Measurements from ENCODE around the gene CST3.
A peak's percentile ranks its signal among the peaks of the same experiment; 100 is the strongest.
"Not testable (repeated sequence)": the region's sequence is repeated elsewhere in the genome, so short reads cannot be mapped to it uniquely, and the experiment has no call there.

Gene CST3

GRCh38 chr20:23639490-23639958, 1.8 kb upstream of the CST3 start:
- H3K4me1 ChIP-seq (ENCODE audit: control insufficient read depth, insufficient read depth, low read length) = peaks cover 28% of the 10 kb centered on the region
- no peaks in the 10 kb centered on the region for H3K9me3 ChIP-seq (ENCODE audit: control insufficient read depth, low read length)
- no peak overlapping the region for H3K4me3 ChIP-seq (ENCODE audit: low read length)
- peaks cover 7% of the 10 kb centered on the region for H3K36me3 ChIP-seq (ENCODE audit: control insufficient read depth, insufficient read depth, low read length)
- no peak overlapping the region for H3K9ac ChIP-seq (ENCODE audit: low read length)
- H3K27me3 ChIP-seq (ENCODE audit: control insufficient read depth, insufficient read depth, low read length) = no peaks in the 10 kb centered on the region

- Histone ChIP-seq H3K4me3 (ENCODE audit: low read length) (no peak overlapping the region), H3K4me1 (ENCODE audit: control insufficient read depth, insufficient read depth, low read length) (peaks cover 34% of the 10 kb centered on the region)
These were observed 554 bp upstream of the CST3 start for GRCh38 chr20:23638309-23638708.

GRCh38 chr20:23636908-23637281, 860 bp downstream of the CST3 start:
- Histone ChIP-seq H3K27me3 (ENCODE audit: control insufficient read depth, insufficient read depth, low read length) (no peaks in the 10 kb centered on the region), H3K4me1 (ENCODE audit: control insufficient read depth, insufficient read depth, low read length) (peaks cover 34% of the 10 kb centered on the region)

More at GRCh38 chr20:23638309-23638708, 554 bp upstream of the CST3 start:
- Histone ChIP-seq H3K27me3 (ENCODE audit: control insufficient read depth, insufficient read depth, low read length) (no peaks in the 10 kb centered on the region), H3K9me3 (ENCODE audit: control insufficient read depth, low read length) (no peaks in the 10 kb centered on the region), H3K9ac (ENCODE audit: low read length) (no peak overlapping the region), H3K36me3 (ENCODE audit: control insufficient read depth, insufficient read depth, low read length) (peaks cover 14% of the 10 kb centered on the region)

GRCh38 chr20:23636182-23636907, 1.4 kb downstream of the CST3 start:
- no peaks in the 10 kb centered on the region for H3K27me3 ChIP-seq (ENCODE audit: control insufficient read depth, insufficient read depth, low read length)
- peak overlapping the region; percentile 45 for H3K4me3 ChIP-seq (ENCODE audit: low read length)
- peak overlapping the region; percentile 90 for H3K9ac ChIP-seq (ENCODE audit: low read length)
- peaks cover 34% of the 10 kb centered on the region for H3K4me1 ChIP-seq (ENCODE audit: control insufficient read depth, insufficient read depth, low read length)
- peaks cover 17% of the 10 kb centered on the region for H3K36me3 ChIP-seq (ENCODE audit: control insufficient read depth, insufficient read depth, low read length)
- H3K9me3 ChIP-seq (ENCODE audit: control insufficient read depth, low read length) = no peaks in the 10 kb centered on the region

More at GRCh38 chr20:23636908-23637281, 860 bp downstream of the CST3 start:
- H3K36me3 ChIP-seq (ENCODE audit: control insufficient read depth, insufficient read depth, low read length) = peaks cover 17% of the 10 kb centered on the region
- peak overlapping the region; percentile 45 for H3K4me3 ChIP-seq (ENCODE audit: low read length)
- no peaks in the 10 kb centered on the region for H3K9me3 ChIP-seq (ENCODE audit: control insufficient read depth, low read length)
- H3K9ac ChIP-seq (ENCODE audit: low read length) = peak overlapping the region; percentile 90

GRCh38 chr20:23635768-23636090, 2.0 kb downstream of the CST3 start:
- H3K9ac ChIP-seq (ENCODE audit: low read length); H3K9me3 ChIP-seq (ENCODE audit: control insufficient read depth, low read length); H3K4me3 ChIP-seq (ENCODE audit: low read length); H3K27me3 ChIP-seq (ENCODE audit: control insufficient read depth, insufficient read depth, low read length): not testable (repeated sequence)
- peaks cover 17% of the 10 kb centered on the region for H3K36me3 ChIP-seq (ENCODE audit: control insufficient read depth, insufficient read depth, low read length)
- H3K4me1 ChIP-seq (ENCODE audit: control insufficient read depth, insufficient read depth, low read length) = peaks cover 34% of the 10 kb centered on the region

GRCh38 chr20:23634985-23635767, 2.6 kb downstream of the CST3 start:
- H3K4me3 ChIP-seq (ENCODE audit: low read length) = peak overlapping the region; percentile 19
- no peaks in the 10 kb centered on the region for H3K27me3 ChIP-seq (ENCODE audit: control insufficient read depth, insufficient read depth, low read length)
- H3K9ac ChIP-seq (ENCODE audit: low read length) = no peak overlapping the region
- H3K9me3 ChIP-seq (ENCODE audit: control insufficient read depth, low read length) = no peaks in the 10 kb centered on the region
- H3K4me1 ChIP-seq (ENCODE audit: control insufficient read depth, insufficient read depth, low read length) = peaks cover 34% of the 10 kb centered on the region
- peaks cover 17% of the 10 kb centered on the region for H3K36me3 ChIP-seq (ENCODE audit: control insufficient read depth, insufficient read depth, low read length)

- peak overlapping the region; percentile 19 for H3K4me3 ChIP-seq (ENCODE audit: low read length)
- no peaks in the 10 kb centered on the region for H3K9me3 ChIP-seq (ENCODE audit: control insufficient read depth, low read length)
- no peaks in the 10 kb centered on the region for H3K27me3 ChIP-seq (ENCODE audit: control insufficient read depth, insufficient read depth, low read length)
- peaks cover 17% of the 10 kb centered on the region for H3K36me3 ChIP-seq (ENCODE audit: control insufficient read depth, insufficient read depth, low read length)
- no peak overlapping the region for H3K9ac ChIP-seq (ENCODE audit: low read length)
- peaks cover 44% of the 10 kb centered on the region for H3K4me1 ChIP-seq (ENCODE audit: control insufficient read depth, insufficient read depth, low read length)
These were observed 3.5 kb downstream of the CST3 start for GRCh38 chr20:23634044-23634801.

- peaks cover 17% of the 10 kb centered on the region for H3K36me3 ChIP-seq (ENCODE audit: control insufficient read depth, insufficient read depth, low read length)
- no peaks in the 10 kb centered on the region for H3K27me3 ChIP-seq (ENCODE audit: control insufficient read depth, insufficient read depth, low read length)
- peaks cover 44% of the 10 kb centered on the region for H3K4me1 ChIP-seq (ENCODE audit: control insufficient read depth, insufficient read depth, low read length)
- no peak overlapping the region for H3K4me3 ChIP-seq (ENCODE audit: low read length)
- H3K9ac ChIP-seq (ENCODE audit: low read length) = no peak overlapping the region
- no peaks in the 10 kb centered on the region for H3K9me3 ChIP-seq (ENCODE audit: control insufficient read depth, low read length)
These were observed 4.8 kb downstream of the CST3 start for GRCh38 chr20:23632711-23633573.

- H3K4me1 ChIP-seq (ENCODE audit: control insufficient read depth, insufficient read depth, low read length) = peaks cover 44% of the 10 kb centered on the region
These were observed 5.6 kb downstream of the CST3 start for GRCh38 chr20:23631981-23632710.

GRCh38 chr20:23631226-23631822, 6.4 kb downstream of the CST3 start:
- Histone ChIP-seq H3K27me3 (ENCODE audit: control insufficient read depth, insufficient read depth, low read length) (no peaks in the 10 kb centered on the region), H3K9ac (ENCODE audit: low read length) (no peak overlapping the region), H3K9me3 (ENCODE audit: control insufficient read depth, low read length) (no peaks in the 10 kb centered on the region), H3K36me3 (ENCODE audit: control insufficient read depth, insufficient read depth, low read length) (peaks cover 17% of the 10 kb centered on the region), H3K4me1 (ENCODE audit: control insufficient read depth, insufficient read depth, low read length) (peaks cover 44% of the 10 kb centered on the region), H3K4me3 (ENCODE audit: low read length) (no peak overlapping the region)

More at GRCh38 chr20:23631981-23632710, 5.6 kb downstream of the CST3 start:
- no peaks in the 10 kb centered on the region for H3K27me3 ChIP-seq (ENCODE audit: control insufficient read depth, insufficient read depth, low read length)
- H3K9ac ChIP-seq (ENCODE audit: low read length) = no peak overlapping the region
- no peak overlapping the region for H3K4me3 ChIP-seq (ENCODE audit: low read length)
- H3K9me3 ChIP-seq (ENCODE audit: control insufficient read depth, low read length) = no peaks in the 10 kb centered on the region
- peaks cover 17% of the 10 kb centered on the region for H3K36me3 ChIP-seq (ENCODE audit: control insufficient read depth, insufficient read depth, low read length)
